ENCODE results near the gene ALOXE3. TPM values are rescaled to one million over a fixed set of nuclear protein-coding genes. Genes with fewer than 3 reads are reported as not detected.

Gene ALOXE3
- polyA plus RNA-seq, 3 donors from 2014 or later = not detected

GRCh38 chr17:8159459-8160223, 41.3 kb upstream of the ALOXE3 start:
- H3K27ac Mint-ChIP-seq = peak overlapping the region in 4 of 6 donors; percentile 87 to 98 (median 93)
- H3K4me3 Mint-ChIP-seq = peak overlapping the region; percentile 42 to 83 (median 75)
- H3K4me1 Mint-ChIP-seq = peaks cover 50 to 56% of the 10 kb centered on the region in 2 donors
- DNase-seq = no peak
- no peaks in the 10 kb centered on the region for H3K9me3 Mint-ChIP-seq
- peaks cover 0 to 13% (median 9%) of the 10 kb centered on the region in 3 donors for H3K36me3 Mint-ChIP-seq
- peaks cover 10 to 36% (median 22%) of the 10 kb centered on the region in 3 donors for H3K27me3 Mint-ChIP-seq (ENCODE audit: low read depth in 3 of 3)

DNA sequence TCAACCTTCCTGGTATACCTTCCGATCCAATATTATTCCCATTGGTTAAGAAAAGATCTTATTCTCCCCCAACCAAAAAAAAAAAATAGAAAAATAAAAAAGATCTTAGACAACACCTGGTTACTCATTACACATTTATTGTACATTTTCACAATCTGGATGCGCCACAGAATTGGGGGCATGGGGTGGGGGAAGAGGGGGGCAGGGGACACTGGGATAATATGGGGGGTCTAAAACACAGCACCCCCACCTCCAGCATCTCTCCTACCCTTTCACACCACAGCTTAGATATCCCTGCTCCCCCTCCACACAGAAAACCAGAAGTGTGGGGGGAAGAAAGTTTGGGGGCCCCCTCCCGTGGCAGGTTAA, 40.7 kb upstream of the ALOXE3 start:
- no peak for DNase-seq

GRCh38 chr17:8158267-8159031, 40.1 kb upstream of the ALOXE3 start:
- Mint-ChIP-seq H3K9me3 (no peaks in the 10 kb centered on the region), H3K27ac (peak overlapping the region in 4 of 6 donors; percentile 85 to 99 (median 98)), H3K36me3 (peaks cover 0 to 13% (median 9%) of the 10 kb centered on the region in 3 donors), H3K4me1 (peaks cover 41 to 45% of the 10 kb centered on the region in 2 donors), H3K4me3 (peak overlapping the region; percentile 73 to 80 (median 75)), H3K27me3 (ENCODE audit: low read depth in 3 of 3) (peaks cover 12 to 33% (median 18%) of the 10 kb centered on the region in 3 donors)
- DNase-seq = peak; percentile 86 to 87 (median 87)

More for the DNA sequence above, 40.7 kb upstream of the ALOXE3 start:
- peak overlapping the region; percentile 73 to 80 (median 75) for H3K4me3 Mint-ChIP-seq
- H3K27ac Mint-ChIP-seq = peak overlapping the region in 4 of 6 donors; percentile 87 to 99 (median 98)
- H3K9me3 Mint-ChIP-seq = no peaks in the 10 kb centered on the region
- H3K27me3 Mint-ChIP-seq (ENCODE audit: low read depth in 3 of 3) = peaks cover 8 to 35% (median 20%) of the 10 kb centered on the region in 3 donors
- H3K36me3 Mint-ChIP-seq = peaks cover 0 to 13% (median 9%) of the 10 kb centered on the region in 3 donors
- H3K4me1 Mint-ChIP-seq = peaks cover 44 to 50% of the 10 kb centered on the region in 2 donors

DNA sequence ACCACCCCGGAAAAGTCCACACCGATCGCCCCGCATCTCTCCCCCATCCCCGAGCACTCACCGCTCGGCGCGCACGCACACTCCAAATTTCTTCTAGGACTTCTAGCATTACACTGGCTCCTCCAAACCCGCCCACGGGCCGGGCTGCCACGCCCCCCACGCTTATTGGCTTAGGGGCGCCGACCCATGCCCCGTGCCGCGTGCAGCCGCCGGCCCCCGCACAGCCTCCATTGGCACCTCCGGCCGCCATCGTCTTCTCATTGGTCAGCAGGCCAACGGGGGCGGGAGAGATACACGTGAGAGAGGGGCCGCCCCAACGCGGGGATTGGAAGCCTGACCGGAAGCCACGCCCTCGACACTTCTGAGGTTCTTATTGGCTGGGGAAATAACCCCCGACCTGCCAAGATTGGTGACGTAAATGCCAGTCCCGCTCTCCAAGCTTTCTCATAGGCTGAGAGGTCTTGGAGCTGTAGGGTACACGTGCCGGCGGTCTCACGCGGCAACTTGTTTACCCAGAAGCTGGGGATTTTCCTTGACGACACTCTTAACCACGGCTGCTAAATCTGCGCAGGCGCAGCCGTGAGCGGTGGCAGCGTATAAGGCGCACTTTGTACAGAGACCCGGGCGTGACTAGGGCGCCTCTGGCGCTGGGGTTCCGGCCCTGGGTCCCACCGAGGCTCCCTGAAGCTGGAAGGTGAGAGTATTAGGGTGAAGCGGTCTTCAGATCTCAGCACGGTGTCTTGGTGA, 38.1 kb upstream of the ALOXE3 start:
- Mint-ChIP-seq H3K36me3 (peaks cover 0 to 13% (median 9%) of the 10 kb centered on the region in 3 donors), H3K9me3 (peaks cover 0 to 2% (median 0%) of the 10 kb centered on the region in 6 donors), H3K4me1 (peaks cover 33 to 50% of the 10 kb centered on the region in 2 donors), H3K4me3 (no peak overlapping the region), H3K27me3 (ENCODE audit: low read depth in 3 of 3) (peaks cover 21 to 39% (median 28%) of the 10 kb centered on the region in 3 donors), H3K27ac (no peak overlapping the region)
- DNase-seq = peak; percentile 100

DNA sequence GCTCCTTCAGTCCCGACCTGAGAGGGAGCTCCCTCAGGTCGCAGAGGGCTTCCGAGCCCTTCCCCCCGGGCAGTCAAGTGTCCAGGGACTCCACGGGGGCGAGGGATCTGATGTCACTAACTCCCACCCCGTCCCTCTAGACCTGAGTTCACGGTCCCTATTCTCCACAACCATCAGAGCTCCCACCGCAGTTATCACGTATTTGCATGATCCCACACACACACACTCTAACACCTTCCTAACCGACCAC, 37.6 kb upstream of the ALOXE3 start:
- Mint-ChIP-seq H3K36me3 (peaks cover 0 to 13% (median 9%) of the 10 kb centered on the region in 3 donors), H3K4me1 (peaks cover 28 to 48% of the 10 kb centered on the region in 2 donors), H3K27me3 (ENCODE audit: low read depth in 3 of 3) (peaks cover 26 to 40% (median 33%) of the 10 kb centered on the region in 3 donors), H3K27ac (no peak overlapping the region), H3K4me3 (no peak overlapping the region), H3K9me3 (peaks cover 0 to 4% (median 0%) of the 10 kb centered on the region in 6 donors)
- DNase-seq = no peak

DNA sequence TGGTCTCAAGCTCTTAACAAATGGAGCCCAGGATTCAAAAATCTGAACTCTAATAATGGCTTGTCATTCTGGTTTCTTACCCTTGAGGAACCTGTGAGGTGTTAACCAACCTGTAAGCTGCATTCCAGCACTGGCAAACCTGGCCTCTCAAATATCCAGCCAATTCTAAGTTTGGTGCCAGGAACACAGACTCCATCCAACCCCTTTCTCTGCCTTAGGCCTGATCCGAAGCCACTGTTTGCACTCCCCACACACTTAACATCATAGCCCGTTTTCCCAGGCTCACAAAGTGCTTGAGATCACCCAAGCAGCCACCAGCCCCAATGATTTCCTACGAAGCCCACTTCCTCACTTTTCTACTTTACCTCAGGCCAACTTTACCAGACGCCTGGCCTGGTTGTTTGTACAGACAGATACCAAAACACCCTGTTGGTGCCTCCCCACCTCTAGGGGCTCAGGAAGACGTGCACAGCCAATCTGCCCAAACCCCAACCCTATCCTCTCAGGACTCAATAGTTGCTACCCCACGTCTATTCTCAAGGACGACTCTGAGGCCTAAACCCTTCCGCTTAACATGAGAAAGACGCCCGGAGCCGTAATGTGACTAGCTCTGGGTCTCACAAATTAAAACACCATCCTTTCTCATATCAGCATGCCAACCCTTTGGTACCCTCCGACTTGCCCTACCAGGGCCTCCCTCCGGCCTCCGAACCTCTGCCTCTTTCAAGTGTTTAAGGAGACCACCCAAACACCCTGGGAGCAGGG, 37.1 kb upstream of the ALOXE3 start:
- H3K36me3 Mint-ChIP-seq = peaks cover 0 to 9% (median 9%) of the 10 kb centered on the region in 3 donors

DNA sequence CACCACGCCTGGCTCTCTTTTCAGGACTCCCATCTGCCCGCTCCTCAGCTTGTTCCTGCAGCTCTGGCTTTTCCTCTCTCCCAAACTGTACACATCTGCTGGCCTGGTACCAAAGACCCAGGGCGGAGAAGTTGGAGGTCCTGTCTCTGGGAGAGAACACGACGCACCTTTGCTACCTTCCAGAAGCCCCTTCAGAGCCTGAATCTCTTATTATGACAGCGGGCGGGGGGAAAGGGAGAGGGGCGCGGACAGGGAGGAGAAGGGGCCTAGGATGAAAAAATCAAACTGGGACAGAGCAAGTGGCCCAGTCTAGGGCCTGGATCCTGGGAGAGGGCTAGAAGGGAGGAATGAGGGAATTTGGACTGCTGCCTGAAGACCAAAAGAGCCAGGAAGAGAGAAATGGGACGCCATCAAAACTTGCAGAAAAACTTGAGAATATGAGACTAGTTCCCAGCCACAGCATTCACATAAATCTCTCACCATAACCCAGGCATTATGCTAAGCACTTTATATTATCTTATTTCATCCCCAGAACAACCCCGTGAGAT, 36.4 kb upstream of the ALOXE3 start:
- Mint-ChIP-seq H3K27ac (no peak overlapping the region), H3K4me3 (peak overlapping the region in 1 of 5 donors; percentile 97), H3K27me3 (ENCODE audit: low read depth in 3 of 3) (peaks cover 36 to 43% (median 41%) of the 10 kb centered on the region in 3 donors), H3K36me3 (peaks cover 0 to 6% (median 4%) of the 10 kb centered on the region in 3 donors), H3K9me3 (peaks cover 0 to 4% (median 0%) of the 10 kb centered on the region in 6 donors), H3K4me1 (peaks cover 19 to 46% of the 10 kb centered on the region in 2 donors)
- no peak for DNase-seq

More for the DNA sequence above, 37.1 kb upstream of the ALOXE3 start:
- H3K27ac Mint-ChIP-seq = no peak overlapping the region
- no peak overlapping the region for H3K4me3 Mint-ChIP-seq
- H3K4me1 Mint-ChIP-seq = peaks cover 23 to 47% of the 10 kb centered on the region in 2 donors
- peaks cover 29 to 44% (median 33%) of the 10 kb centered on the region in 3 donors for H3K27me3 Mint-ChIP-seq (ENCODE audit: low read depth in 3 of 3)
- no peak for DNase-seq
- peaks cover 0 to 4% (median 0%) of the 10 kb centered on the region in 6 donors for H3K9me3 Mint-ChIP-seq

DNA sequence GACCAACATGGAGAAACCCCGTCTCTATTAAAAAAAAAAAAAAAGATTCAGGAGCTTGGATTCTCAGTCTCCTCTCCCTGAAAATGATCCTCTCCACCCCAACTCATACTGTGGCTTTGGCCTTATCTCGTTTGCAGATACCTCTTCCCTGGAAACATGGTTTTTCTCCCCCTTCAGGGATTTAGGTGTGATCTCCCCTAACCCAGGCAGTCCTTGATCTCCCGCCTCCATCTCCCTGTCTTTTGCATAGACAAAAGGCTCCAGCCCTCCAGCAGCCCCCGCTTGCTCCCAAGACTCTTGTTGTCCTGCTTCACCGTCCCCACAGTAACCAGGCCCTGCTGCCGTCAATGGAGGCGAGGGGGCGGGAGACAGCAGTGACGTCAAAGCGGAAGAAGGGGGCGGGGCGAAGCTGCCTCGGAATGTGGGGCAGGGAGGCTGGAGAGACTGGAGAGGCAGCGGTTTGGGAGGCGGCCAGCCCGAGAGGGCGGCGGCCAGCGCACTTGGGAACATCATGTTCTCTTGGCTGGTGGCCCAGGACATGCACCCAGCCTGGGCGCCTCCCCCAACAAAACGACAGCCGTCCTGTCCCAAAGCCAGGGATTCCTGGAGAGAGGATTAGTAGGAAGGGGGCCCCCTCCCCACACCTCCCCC, 35.8 kb upstream of the ALOXE3 start:
- peaks cover 0 to 7% (median 6%) of the 10 kb centered on the region in 3 donors for H3K36me3 Mint-ChIP-seq
- H3K27ac Mint-ChIP-seq = no peak overlapping the region
- DNase-seq = peak; percentile 88 to 93 (median 91)
- H3K9me3 Mint-ChIP-seq = peaks cover 0 to 4% (median 0%) of the 10 kb centered on the region in 6 donors
- peaks cover 41 to 49% (median 42%) of the 10 kb centered on the region in 3 donors for H3K27me3 Mint-ChIP-seq (ENCODE audit: low read depth in 3 of 3)
- H3K4me3 Mint-ChIP-seq = peak overlapping the region in 1 of 5 donors; percentile 97
- H3K4me1 Mint-ChIP-seq = peaks cover 18 to 49% of the 10 kb centered on the region in 2 donors

DNA sequence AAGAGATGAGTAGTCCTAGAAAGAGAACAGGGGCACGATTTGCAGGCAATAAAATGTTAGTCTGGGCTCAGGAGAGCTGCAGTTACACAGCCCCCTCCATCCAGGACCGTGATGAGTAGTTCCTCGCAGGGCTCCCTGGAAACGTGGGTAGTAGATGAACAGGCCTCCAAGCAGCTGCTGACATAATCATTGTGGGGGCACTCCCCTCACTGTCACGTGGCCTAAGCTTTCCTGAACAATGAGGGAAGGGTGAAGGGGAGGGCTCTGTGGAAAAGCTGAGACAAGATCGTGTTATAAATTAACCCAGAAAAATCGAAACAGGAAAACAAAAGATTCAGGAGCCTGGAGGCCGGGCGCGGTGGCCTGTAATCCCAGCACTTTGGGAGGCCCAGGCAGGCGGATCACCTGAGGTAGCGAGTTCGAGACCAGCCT, 35.2 kb upstream of the ALOXE3 start:
- Mint-ChIP-seq H3K4me1 (peaks cover 13 to 44% of the 10 kb centered on the region in 2 donors), H3K27ac (peak overlapping the region in 2 of 6 donors; percentile 87 to 95), H3K36me3 (peaks cover 0 to 5% (median 2%) of the 10 kb centered on the region in 3 donors), H3K4me3 (peak overlapping the region; percentile 10 to 97 (median 90)), H3K27me3 (ENCODE audit: low read depth in 3 of 3) (peaks cover 43 to 47% (median 46%) of the 10 kb centered on the region in 3 donors), H3K9me3 (peaks cover 0 to 4% (median 0%) of the 10 kb centered on the region in 6 donors)
- no peak for DNase-seq

GRCh38 chr17:8153031-8153451, 34.7 kb upstream of the ALOXE3 start:
- Mint-ChIP-seq H3K27ac (peak overlapping the region in 2 of 6 donors; percentile 87 to 95), H3K27me3 (ENCODE audit: low read depth in 3 of 3) (peaks cover 44 to 48% (median 48%) of the 10 kb centered on the region in 3 donors), H3K36me3 (peaks cover 0 to 8% (median 0%) of the 10 kb centered on the region in 3 donors), H3K9me3 (peaks cover 0 to 4% (median 0%) of the 10 kb centered on the region in 6 donors), H3K4me3 (peak overlapping the region; percentile 85 to 97 (median 90)), H3K4me1 (peaks cover 9 to 39% of the 10 kb centered on the region in 2 donors)
- DNase-seq = no peak

GRCh38 chr17:8152112-8152775, 33.9 kb upstream of the ALOXE3 start, which contains the start of gene PER1:
Gene PER1 (minus strand): TSS chr17:8152404. CDS start chr17:8150706, 1,698 bp downstream.
- H3K36me3 Mint-ChIP-seq = peaks cover 0 to 12% (median 4%) of the 10 kb centered on the region in 3 donors
- H3K4me1 Mint-ChIP-seq = peaks cover 9 to 38% of the 10 kb centered on the region in 2 donors
- DNase-seq = peak; percentile 81 to 83 (median 82)
- H3K27ac Mint-ChIP-seq = peak within 1 kb of the TSS in 2 of 6 donors; percentile 90 to 95
- H3K27me3 Mint-ChIP-seq (ENCODE audit: low read depth in 3 of 3) = peaks cover 47 to 50% (median 50%) of the 10 kb centered on the region in 3 donors
- peak within 1 kb of the TSS; percentile 85 to 97 (median 90) for H3K4me3 Mint-ChIP-seq
- peaks cover 0 to 4% (median 0%) of the 10 kb centered on the region in 6 donors for H3K9me3 Mint-ChIP-seq

Data from immature natural killer cell (primary cell).